Kidney epithelial cell (primary cell): ENCODE results near the gene NPAS2. TPM values are rescaled to one million over a fixed set of nuclear protein-coding genes. Genes with fewer than 3 reads are reported as not detected.

ENCODE experiments used
- DNase-seq: peaks from one replicate; pipeline ENCODE4 v3.0.0-alpha.2; 2010; ENCODE audit warnings: low read depth
- H3K27me3 ChIP-seq: 2 replicates; pipeline ENCODE4 v1.6.0; 2011; ENCODE audit warnings: low read length; ENCODE audit not compliant: control insufficient read depth, insufficient read depth
- H3K36me3 ChIP-seq: 2 replicates; pipeline ENCODE4 v1.5.1; 2011; ENCODE audit warnings: low read length; ENCODE audit not compliant: control insufficient read depth, insufficient read depth
- H3K4me3 ChIP-seq: 2 replicates; pipeline ENCODE4 v1.5.1; 2011; ENCODE audit warnings: low read depth, mild to moderate bottlenecking, control low read depth, low read length
- total RNA-seq: library from RNA; depleted of rRNA; stranded (reverse); fragments of >200 nt; gene quantifications from 2 replicates; pipeline ENCODE4 v1.2.3, GENCODE V29; 2015
- TF ChIP-seq, protein P1 (sequence below): IDR thresholded peaks from 2 replicates; pipeline ENCODE4 v1.5.1; 2011; ENCODE audit warnings: mild to moderate bottlenecking, moderate library complexity, low read length, control low read depth, inconsistent platforms; ENCODE audit not compliant: insufficient read depth, poor library complexity, severe bottlenecking

NPAS2 gene
- total RNA-seq, 1 donor from 2014 or later, result 11.2 TPM

- DNase-seq, result no peak
- TF ChIP-seq, protein P1, sequence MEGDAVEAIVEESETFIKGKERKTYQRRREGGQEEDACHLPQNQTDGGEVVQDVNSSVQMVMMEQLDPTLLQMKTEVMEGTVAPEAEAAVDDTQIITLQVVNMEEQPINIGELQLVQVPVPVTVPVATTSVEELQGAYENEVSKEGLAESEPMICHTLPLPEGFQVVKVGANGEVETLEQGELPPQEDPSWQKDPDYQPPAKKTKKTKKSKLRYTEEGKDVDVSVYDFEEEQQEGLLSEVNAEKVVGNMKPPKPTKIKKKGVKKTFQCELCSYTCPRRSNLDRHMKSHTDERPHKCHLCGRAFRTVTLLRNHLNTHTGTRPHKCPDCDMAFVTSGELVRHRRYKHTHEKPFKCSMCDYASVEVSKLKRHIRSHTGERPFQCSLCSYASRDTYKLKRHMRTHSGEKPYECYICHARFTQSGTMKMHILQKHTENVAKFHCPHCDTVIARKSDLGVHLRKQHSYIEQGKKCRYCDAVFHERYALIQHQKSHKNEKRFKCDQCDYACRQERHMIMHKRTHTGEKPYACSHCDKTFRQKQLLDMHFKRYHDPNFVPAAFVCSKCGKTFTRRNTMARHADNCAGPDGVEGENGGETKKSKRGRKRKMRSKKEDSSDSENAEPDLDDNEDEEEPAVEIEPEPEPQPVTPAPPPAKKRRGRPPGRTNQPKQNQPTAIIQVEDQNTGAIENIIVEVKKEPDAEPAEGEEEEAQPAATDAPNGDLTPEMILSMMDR, result no peak
- no peaks in the 10 kb centered on the region for H3K36me3 ChIP-seq
- no peak overlapping the region for H3K4me3 ChIP-seq
- H3K27me3 ChIP-seq, result no peaks in the 10 kb centered on the region
Measured at GRCh38 chr2:100886085-100886484, 66.1 kb downstream of the NPAS2 start.

GRCh38 chr2:100887039-100887578, 67.2 kb downstream of the NPAS2 start:
- H3K4me3 ChIP-seq, result no peak overlapping the region
- TF ChIP-seq, protein P1, result no peak
- no peaks in the 10 kb centered on the region for H3K36me3 ChIP-seq
- H3K27me3 ChIP-seq, result no peaks in the 10 kb centered on the region
- DNase-seq, result no peak

DNA sequence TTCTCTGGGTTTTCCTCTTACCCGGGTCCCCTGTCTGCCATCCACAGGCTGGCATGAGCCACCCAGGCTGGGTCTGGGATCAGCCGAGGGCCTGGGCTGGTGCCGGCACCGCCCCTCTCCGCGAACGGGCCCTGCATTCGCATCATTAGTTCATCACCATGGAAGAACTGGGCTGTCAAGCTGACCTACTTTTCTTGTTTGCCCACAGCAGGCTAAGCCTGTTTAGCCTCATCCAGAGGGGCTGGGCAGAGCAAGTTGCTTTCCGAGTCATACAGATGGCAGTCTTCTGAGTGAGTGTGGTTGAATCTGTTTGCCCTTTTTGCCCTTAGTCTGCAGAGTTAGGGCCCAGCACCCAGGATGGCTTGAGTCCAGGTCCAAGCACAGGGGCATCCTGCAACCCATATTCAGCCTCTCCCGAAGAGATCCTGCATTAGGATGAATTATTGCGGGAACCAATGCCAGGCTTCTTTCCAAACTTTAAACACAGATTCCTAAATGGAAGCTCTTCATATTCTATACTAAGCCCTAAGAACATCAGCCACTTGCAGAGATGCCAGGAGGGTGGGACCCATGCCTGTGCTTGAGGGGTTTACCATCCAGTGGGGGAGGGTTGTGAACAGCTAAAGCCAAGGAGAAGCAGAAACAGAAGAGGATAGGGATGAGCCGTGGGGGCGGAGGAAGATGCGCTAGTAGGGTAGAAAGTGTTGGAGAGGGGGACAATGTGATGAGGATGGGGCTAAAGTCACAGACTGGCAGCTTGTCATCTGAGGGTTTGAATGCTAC, 68.0 kb downstream of the NPAS2 start:
- TF ChIP-seq, protein P1, result no peak
- DNase-seq, result no peak

GRCh38 chr2:100888601-100889000, 68.7 kb downstream of the NPAS2 start:
- Histone ChIP-seq H3K4me3 (no peak overlapping the region), H3K36me3 (no peaks in the 10 kb centered on the region), H3K27me3 (no peaks in the 10 kb centered on the region)
- TF ChIP-seq, protein P1, result no peak
- DNase-seq, result no peak

More for the DNA sequence above, 68.0 kb downstream of the NPAS2 start:
- no peaks in the 10 kb centered on the region for H3K36me3 ChIP-seq
- H3K27me3 ChIP-seq, result no peaks in the 10 kb centered on the region
- no peak overlapping the region for H3K4me3 ChIP-seq

DNA sequence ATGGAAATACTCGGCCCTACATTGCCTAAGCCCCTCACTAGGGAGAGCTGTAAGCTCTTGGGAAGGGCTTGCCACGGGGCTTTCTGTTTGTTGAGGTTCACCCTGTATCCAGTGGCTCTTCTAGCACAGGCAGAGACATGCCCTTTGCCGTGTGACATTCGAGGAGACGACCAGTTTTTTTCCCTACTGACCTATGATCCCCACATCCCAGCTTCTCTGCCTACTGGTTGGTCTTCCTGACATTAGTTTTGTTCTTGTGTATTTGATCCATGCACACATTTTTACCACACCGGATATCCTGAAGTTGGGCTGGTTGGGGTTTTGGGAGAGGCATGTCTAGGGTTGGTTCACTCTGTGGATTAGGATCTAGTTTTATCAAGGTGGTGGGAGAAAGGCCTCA, 69.3 kb downstream of the NPAS2 start:
- no peaks in the 10 kb centered on the region for H3K36me3 ChIP-seq
- TF ChIP-seq, protein P1, result no peak
- no peak for DNase-seq
- no peaks in the 10 kb centered on the region for H3K27me3 ChIP-seq
- H3K4me3 ChIP-seq, result no peak overlapping the region
